Natural killer cell (primary cell): Measurements from ENCODE around the gene OSTF1. TPM values are rescaled to one million over a fixed set of nuclear protein-coding genes. Genes with fewer than 3 reads are reported as not detected.

Source experiments
- ATAC-seq, 3 donors: fragments of 150-1000 bp in 2 of 3; fragments of 200-7000 bp in 1 of 3; cut with Tn5 transposase; 1 replicate in 1 of 3; 2 replicates in 2 of 3; pipeline ENCODE4 v1.10.0; 2021; ENCODE audit warnings: mild to moderate bottlenecking in 2 of 3, moderate library complexity in 2 of 3
- DNase-seq, 2 donors: peaks; one replicate each; pipeline versions ENCODE4 v3.0.0 to v3.0.0-alpha.2; 2013 to 2021; ENCODE audit warnings: mixed read lengths in 1 of 2
- H3K27ac ChIP-seq: one replicate; pipeline ENCODE4 v1.5.1; 2013; ENCODE audit warnings: mild to moderate bottlenecking, low read length
- H3K27me3 ChIP-seq: one replicate; pipeline ENCODE4 v1.6.1; 2013; ENCODE audit warnings: low read length; ENCODE audit not compliant: control insufficient read depth, insufficient read depth
- H3K36me3 ChIP-seq: one replicate; pipeline ENCODE4 v1.6.1; 2013; ENCODE audit warnings: low read length; ENCODE audit not compliant: control insufficient read depth, insufficient read depth
- H3K4me1 ChIP-seq: one replicate; pipeline ENCODE4 v1.6.1; 2013; ENCODE audit warnings: low read length; ENCODE audit not compliant: control insufficient read depth, insufficient read depth
- H3K4me3 ChIP-seq: one replicate; pipeline ENCODE4 v1.5.1; 2013; ENCODE audit warnings: low read length
- H3K9me3 ChIP-seq: one replicate; pipeline ENCODE4 v1.6.1; 2013; ENCODE audit warnings: low read length; ENCODE audit not compliant: control insufficient read depth, insufficient read depth
- H3K27ac Mint-ChIP-seq, 2 donors: one replicate each; pipeline ENCODE4 v1.8.0; 2022; ENCODE audit warnings: mild to moderate bottlenecking in 2 of 2, mixed read lengths in 2 of 2, moderate library complexity in 1 of 2
- H3K27me3 Mint-ChIP-seq, 2 donors: one replicate each; pipeline ENCODE4 v1.8.0; 2022; ENCODE audit warnings: low read depth in 2 of 2, mixed read lengths in 2 of 2
- H3K36me3 Mint-ChIP-seq: one replicate; pipeline ENCODE4 v1.8.0; 2022; ENCODE audit warnings: mixed read lengths
- H3K4me1 Mint-ChIP-seq, 2 donors: one replicate each; pipeline ENCODE4 v1.8.0; 2022; ENCODE audit warnings: mixed read lengths in 2 of 2
- H3K4me3 Mint-ChIP-seq: one replicate; pipeline ENCODE4 v1.8.0; 2022; ENCODE audit warnings: mild to moderate bottlenecking, moderate library complexity, mixed read lengths
- H3K9me3 Mint-ChIP-seq, 2 donors: one replicate each; pipeline ENCODE4 v1.8.0; 2022; ENCODE audit warnings: mixed read lengths in 2 of 2
- CTCF ChIP-seq: fragments of 200-600 bp; IDR thresholded peaks from one replicate; pipeline ENCODE4 v1.8.0; 2022; ENCODE audit warnings: antibody characterized with exemption
- WGBS: methylation state at CpG from one replicate; pipeline ENCODE4 v1.1.7; 2013; ENCODE audit warnings: missing lambda C conversion rate; ENCODE audit not compliant: insufficient coverage; 5-methylcytosine and 5-hydroxymethylcytosine counted together
- intact Hi-C: fragments of 100-400 bp; cut with micrococcal nuclease; formaldehyde crosslinking; loops from one replicate; pipeline ENCODE4 v1.14.2; 2022
- total RNA-seq, 4 donors: library from RNA; stranded (reverse); fragments of 120-200 nt in 1 of 4; gene quantifications; one replicate each; pipeline versions ENCODE4 v1.2.3 to v1.2.4, GENCODE V29; 2013 to 2022

OSTF1 gene
- total RNA-seq, 3 donors from 2014 or later (not counting 1 experiment from before 2014, with no cell fraction given) = 140 to 187 (median 177) TPM

- H3K36me3 Mint-ChIP-seq = no peaks in the 10 kb centered on the region
- peak overlapping the region; percentile 50 for H3K27ac ChIP-seq
- H3K4me1 Mint-ChIP-seq = peaks cover 76% of the 10 kb centered on the region in 2 donors
- H3K4me3 Mint-ChIP-seq = peak overlapping the region; percentile 35
- no peak overlapping the region for H3K4me3 ChIP-seq
- no peaks in the 10 kb centered on the region for H3K9me3 ChIP-seq
- H3K27me3 ChIP-seq = no peaks in the 10 kb centered on the region
- DNase-seq (no peak), ATAC-seq (no peak)
- peaks cover 42% of the 10 kb centered on the region for H3K4me1 ChIP-seq
- H3K27ac Mint-ChIP-seq = peak overlapping the region; percentile 69 to 88
- H3K36me3 ChIP-seq = peaks cover 4% of the 10 kb centered on the region
- no peak for TF ChIP-seq CTCF
- WGBS = 97% methylated on average over 7 of the region's 7 CpGs
- H3K27me3 Mint-ChIP-seq = no peaks in the 10 kb centered on the region
- no peaks in the 10 kb centered on the region for H3K9me3 Mint-ChIP-seq
- intact Hi-C loops = loop anchor here (2.0 to 5.0 kb wide), 2 partner anchors 13 to 38 kb away; no protein-coding TSS in a partner anchor
These were observed 21.0 kb downstream of the OSTF1 start for GRCh38 chr9:75109210-75109839.

- ATAC-seq = peak; percentile 8 to 35 (median 26)
- no peak overlapping the region for H3K4me3 ChIP-seq
- peaks cover 29% of the 10 kb centered on the region for H3K4me1 ChIP-seq
- H3K9me3 ChIP-seq = no peaks in the 10 kb centered on the region
- Mint-ChIP-seq H3K4me3 (no peak overlapping the region), H3K4me1 (peaks cover 64 to 65% of the 10 kb centered on the region in 2 donors), H3K27ac (peak overlapping the region; percentile 69 to 88), H3K36me3 (no peaks in the 10 kb centered on the region), H3K27me3 (no peaks in the 10 kb centered on the region), H3K9me3 (no peaks in the 10 kb centered on the region)
- no peak overlapping the region for H3K27ac ChIP-seq
- no peaks in the 10 kb centered on the region for H3K27me3 ChIP-seq
- no peak for DNase-seq
- intact Hi-C loops = no loop called here
- 73% methylated on average over 4 of the region's 5 CpGs for WGBS
- peaks cover 2% of the 10 kb centered on the region for H3K36me3 ChIP-seq
- TF ChIP-seq CTCF = no peak
These were observed 22.8 kb downstream of the OSTF1 start for GRCh38 chr9:75111019-75111622.

- no peak for TF ChIP-seq CTCF
- Mint-ChIP-seq H3K27ac (peak overlapping the region; percentile 69 to 88), H3K27me3 (no peaks in the 10 kb centered on the region), H3K4me1 (peaks cover 63 to 67% of the 10 kb centered on the region in 2 donors), H3K9me3 (no peaks in the 10 kb centered on the region), H3K36me3 (peaks cover 2% of the 10 kb centered on the region), H3K4me3 (peak overlapping the region; percentile 72)
- peaks cover 20% of the 10 kb centered on the region for H3K4me1 ChIP-seq
- H3K4me3 ChIP-seq = no peak overlapping the region
- H3K9me3 ChIP-seq = no peaks in the 10 kb centered on the region
- DNase-seq (no peak), ATAC-seq (no peak)
- 79% methylated on average over 4 of the region's 4 CpGs for WGBS
- H3K27ac ChIP-seq = no peak overlapping the region
- H3K36me3 ChIP-seq = peaks cover 6% of the 10 kb centered on the region
- no peaks in the 10 kb centered on the region for H3K27me3 ChIP-seq
- intact Hi-C loops = no loop called here
These were observed 24.5 kb downstream of the OSTF1 start for GRCh38 chr9:75112789-75113188.
